Neural cell (in vitro differentiated cells): ENCODE results near the gene CRPPA.

Source experiments
- CTCF ChIP-seq: fragments of 450-650 bp; IDR thresholded peaks from 2 replicates; pipeline ENCODE4 v1.5.1; 2014; ENCODE audit warnings: antibody characterized with exemption, mild to moderate bottlenecking, moderate library complexity; ENCODE audit not compliant: poor library complexity, severe bottlenecking
- REST ChIP-seq: IDR thresholded peaks from 2 replicates; pipeline ENCODE4 v1.6.1; 2012; ENCODE audit warnings: borderline replicate concordance

GRCh38 chr7:16420649-16421332, 547 bp downstream of the CRPPA start:
- TF ChIP-seq CTCF (peak; percentile 63), REST (no peak)
